ENCODE data around the gene SPART. TPM values are rescaled to one million over a fixed set of nuclear protein-coding genes. Genes with fewer than 3 reads are reported as not detected.

SPART gene
- total and polyA plus RNA-seq, 2 of the 8 experiments (the other 6 are each of a cell fraction or from before 2014, with no cell fraction given): 27.2 to 74.1 TPM

DNA sequence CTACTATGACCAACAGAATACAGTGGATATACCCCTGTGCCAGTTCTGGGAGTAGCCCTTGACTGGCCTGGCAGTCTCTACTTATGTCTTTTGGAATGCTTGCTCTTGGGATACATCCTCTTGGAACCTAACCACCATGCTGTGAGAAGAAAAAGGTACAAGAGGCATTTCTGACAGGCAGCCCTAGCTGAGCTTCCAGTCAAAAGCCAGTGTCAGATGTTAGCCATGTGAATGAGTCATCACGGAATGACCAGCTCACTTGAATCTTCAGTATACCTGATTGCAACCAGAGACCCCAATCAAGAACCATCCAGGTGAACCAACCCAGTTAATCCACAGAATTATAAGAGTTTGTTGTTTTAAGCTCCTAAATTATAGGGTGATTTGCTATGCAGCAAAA lies 52.7 kb downstream of the SPART start (continued):
- TF ChIP-seq, protein P1, sequence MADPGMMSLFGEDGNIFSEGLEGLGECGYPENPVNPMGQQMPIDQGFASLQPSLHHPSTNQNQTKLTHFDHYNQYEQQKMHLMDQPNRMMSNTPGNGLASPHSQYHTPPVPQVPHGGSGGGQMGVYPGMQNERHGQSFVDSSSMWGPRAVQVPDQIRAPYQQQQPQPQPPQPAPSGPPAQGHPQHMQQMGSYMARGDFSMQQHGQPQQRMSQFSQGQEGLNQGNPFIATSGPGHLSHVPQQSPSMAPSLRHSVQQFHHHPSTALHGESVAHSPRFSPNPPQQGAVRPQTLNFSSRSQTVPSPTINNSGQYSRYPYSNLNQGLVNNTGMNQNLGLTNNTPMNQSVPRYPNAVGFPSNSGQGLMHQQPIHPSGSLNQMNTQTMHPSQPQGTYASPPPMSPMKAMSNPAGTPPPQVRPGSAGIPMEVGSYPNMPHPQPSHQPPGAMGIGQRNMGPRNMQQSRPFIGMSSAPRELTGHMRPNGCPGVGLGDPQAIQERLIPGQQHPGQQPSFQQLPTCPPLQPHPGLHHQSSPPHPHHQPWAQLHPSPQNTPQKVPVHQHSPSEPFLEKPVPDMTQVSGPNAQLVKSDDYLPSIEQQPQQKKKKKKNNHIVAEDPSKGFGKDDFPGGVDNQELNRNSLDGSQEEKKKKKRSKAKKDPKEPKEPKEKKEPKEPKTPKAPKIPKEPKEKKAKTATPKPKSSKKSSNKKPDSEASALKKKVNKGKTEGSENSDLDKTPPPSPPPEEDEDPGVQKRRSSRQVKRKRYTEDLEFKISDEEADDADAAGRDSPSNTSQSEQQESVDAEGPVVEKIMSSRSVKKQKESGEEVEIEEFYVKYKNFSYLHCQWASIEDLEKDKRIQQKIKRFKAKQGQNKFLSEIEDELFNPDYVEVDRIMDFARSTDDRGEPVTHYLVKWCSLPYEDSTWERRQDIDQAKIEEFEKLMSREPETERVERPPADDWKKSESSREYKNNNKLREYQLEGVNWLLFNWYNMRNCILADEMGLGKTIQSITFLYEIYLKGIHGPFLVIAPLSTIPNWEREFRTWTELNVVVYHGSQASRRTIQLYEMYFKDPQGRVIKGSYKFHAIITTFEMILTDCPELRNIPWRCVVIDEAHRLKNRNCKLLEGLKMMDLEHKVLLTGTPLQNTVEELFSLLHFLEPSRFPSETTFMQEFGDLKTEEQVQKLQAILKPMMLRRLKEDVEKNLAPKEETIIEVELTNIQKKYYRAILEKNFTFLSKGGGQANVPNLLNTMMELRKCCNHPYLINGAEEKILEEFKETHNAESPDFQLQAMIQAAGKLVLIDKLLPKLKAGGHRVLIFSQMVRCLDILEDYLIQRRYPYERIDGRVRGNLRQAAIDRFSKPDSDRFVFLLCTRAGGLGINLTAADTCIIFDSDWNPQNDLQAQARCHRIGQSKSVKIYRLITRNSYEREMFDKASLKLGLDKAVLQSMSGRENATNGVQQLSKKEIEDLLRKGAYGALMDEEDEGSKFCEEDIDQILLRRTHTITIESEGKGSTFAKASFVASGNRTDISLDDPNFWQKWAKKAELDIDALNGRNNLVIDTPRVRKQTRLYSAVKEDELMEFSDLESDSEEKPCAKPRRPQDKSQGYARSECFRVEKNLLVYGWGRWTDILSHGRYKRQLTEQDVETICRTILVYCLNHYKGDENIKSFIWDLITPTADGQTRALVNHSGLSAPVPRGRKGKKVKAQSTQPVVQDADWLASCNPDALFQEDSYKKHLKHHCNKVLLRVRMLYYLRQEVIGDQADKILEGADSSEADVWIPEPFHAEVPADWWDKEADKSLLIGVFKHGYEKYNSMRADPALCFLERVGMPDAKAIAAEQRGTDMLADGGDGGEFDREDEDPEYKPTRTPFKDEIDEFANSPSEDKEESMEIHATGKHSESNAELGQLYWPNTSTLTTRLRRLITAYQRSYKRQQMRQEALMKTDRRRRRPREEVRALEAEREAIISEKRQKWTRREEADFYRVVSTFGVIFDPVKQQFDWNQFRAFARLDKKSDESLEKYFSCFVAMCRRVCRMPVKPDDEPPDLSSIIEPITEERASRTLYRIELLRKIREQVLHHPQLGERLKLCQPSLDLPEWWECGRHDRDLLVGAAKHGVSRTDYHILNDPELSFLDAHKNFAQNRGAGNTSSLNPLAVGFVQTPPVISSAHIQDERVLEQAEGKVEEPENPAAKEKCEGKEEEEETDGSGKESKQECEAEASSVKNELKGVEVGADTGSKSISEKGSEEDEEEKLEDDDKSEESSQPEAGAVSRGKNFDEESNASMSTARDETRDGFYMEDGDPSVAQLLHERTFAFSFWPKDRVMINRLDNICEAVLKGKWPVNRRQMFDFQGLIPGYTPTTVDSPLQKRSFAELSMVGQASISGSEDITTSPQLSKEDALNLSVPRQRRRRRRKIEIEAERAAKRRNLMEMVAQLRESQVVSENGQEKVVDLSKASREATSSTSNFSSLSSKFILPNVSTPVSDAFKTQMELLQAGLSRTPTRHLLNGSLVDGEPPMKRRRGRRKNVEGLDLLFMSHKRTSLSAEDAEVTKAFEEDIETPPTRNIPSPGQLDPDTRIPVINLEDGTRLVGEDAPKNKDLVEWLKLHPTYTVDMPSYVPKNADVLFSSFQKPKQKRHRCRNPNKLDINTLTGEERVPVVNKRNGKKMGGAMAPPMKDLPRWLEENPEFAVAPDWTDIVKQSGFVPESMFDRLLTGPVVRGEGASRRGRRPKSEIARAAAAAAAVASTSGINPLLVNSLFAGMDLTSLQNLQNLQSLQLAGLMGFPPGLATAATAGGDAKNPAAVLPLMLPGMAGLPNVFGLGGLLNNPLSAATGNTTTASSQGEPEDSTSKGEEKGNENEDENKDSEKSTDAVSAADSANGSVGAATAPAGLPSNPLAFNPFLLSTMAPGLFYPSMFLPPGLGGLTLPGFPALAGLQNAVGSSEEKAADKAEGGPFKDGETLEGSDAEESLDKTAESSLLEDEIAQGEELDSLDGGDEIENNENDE (IDR thresholded peaks at IDR 0.05; ENCODE audit: insufficient replicate concordance, low read length): no peak
- TF ChIP-seq RAD21 (IDR thresholded peaks at IDR 0.05 in 1 of 2, conservative IDR thresholded peaks at IDR 0.05 in 1 of 2; ENCODE audit: low read depth in 2 of 2, low read length in 2 of 2) (no peak), ASH2L (IDR thresholded peaks at IDR 0.05; ENCODE audit: low read length) (no peak), TAF1 (IDR thresholded peaks at IDR 0.05; ENCODE audit: low read depth, low read length) (no peak), SP4 (IDR thresholded peaks at IDR 0.05; ENCODE audit: low read length) (no peak), TBP (IDR thresholded peaks at IDR 0.05; ENCODE audit: low read depth, low read length) (no peak), TEAD4 (IDR thresholded peaks at IDR 0.05; ENCODE audit: low read depth, low read length) (no peak), EP300 (IDR thresholded peaks at IDR 0.05; ENCODE audit: borderline replicate concordance in 1 of 2, low read depth in 2 of 2, low read length in 2 of 2) (no peak), CEBPB (IDR thresholded peaks at IDR 0.05; ENCODE audit: low read depth, low read length) (no peak)
- TF ChIP-seq, protein P2, sequence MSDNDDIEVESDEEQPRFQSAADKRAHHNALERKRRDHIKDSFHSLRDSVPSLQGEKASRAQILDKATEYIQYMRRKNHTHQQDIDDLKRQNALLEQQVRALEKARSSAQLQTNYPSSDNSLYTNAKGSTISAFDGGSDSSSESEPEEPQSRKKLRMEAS (IDR thresholded peaks at IDR 0.05): no peak

Data from H1 (cell line).